Mesendoderm (in vitro differentiated cells): Measurements from ENCODE around the gene GPATCH4.
"Not testable (repeated sequence)": the region's sequence is repeated elsewhere in the genome, so short reads cannot be mapped to it uniquely, and the experiment has no call there.

Experiments
- DNase-seq: peaks from one replicate; pipeline ENCODE4 v3.0.0; 2013
- H2AK5ac ChIP-seq: 2 replicates; pipeline ENCODE4 v1.6.1; 2013; ENCODE audit warnings: low read length, inconsistent platforms
- H2BK120ac ChIP-seq: 2 replicates; pipeline ENCODE4 v1.6.1; 2013; ENCODE audit warnings: low read depth, mild to moderate bottlenecking, low read length, moderate library complexity, mixed read lengths
- H2BK15ac ChIP-seq: replicated peaks from 2 replicates; pipeline ENCODE4 v1.6.1; 2013; ENCODE audit warnings: low read depth, mild to moderate bottlenecking, moderate library complexity
- H2BK5ac ChIP-seq: 2 replicates; pipeline ENCODE4 v1.6.1; 2013; ENCODE audit warnings: low read length, inconsistent platforms
- H3K18ac ChIP-seq: 2 replicates; pipeline ENCODE4 v1.6.1; 2013; ENCODE audit warnings: mild to moderate bottlenecking, low read length, mixed read lengths
- H3K23ac ChIP-seq: one replicate; pipeline ENCODE4 v1.6.1; 2013; ENCODE audit warnings: low read length
- H3K27ac ChIP-seq: 2 replicates; pipeline ENCODE4 v1.5.1; 2013; ENCODE audit warnings: low read depth, mild to moderate bottlenecking, inconsistent platforms, low read length, moderate library complexity
- H3K27me3 ChIP-seq: 2 replicates; pipeline ENCODE4 v1.6.1; 2013; ENCODE audit warnings: low read length, control low read depth, mild to moderate bottlenecking, inconsistent platforms; ENCODE audit not compliant: insufficient read depth, poor library complexity
- H3K36me3 ChIP-seq: 2 replicates; pipeline ENCODE4 v1.6.1; 2013; ENCODE audit warnings: low read length, inconsistent platforms; ENCODE audit not compliant: control insufficient read depth, insufficient read depth
- H3K4ac ChIP-seq: one replicate; pipeline ENCODE4 v1.6.1; 2013; ENCODE audit warnings: low read depth, mild to moderate bottlenecking, low read length, moderate library complexity
- H3K4me1 ChIP-seq: 2 replicates; pipeline ENCODE4 v1.6.1; 2013; ENCODE audit warnings: low read depth, low read length, inconsistent platforms; ENCODE audit not compliant: control insufficient read depth
- H3K4me2 ChIP-seq: 2 replicates; pipeline ENCODE4 v1.6.1; 2013; ENCODE audit warnings: low read length
- H3K4me3 ChIP-seq: 2 replicates; pipeline ENCODE4 v1.5.1; 2013; ENCODE audit warnings: mild to moderate bottlenecking, low read length
- H3K56ac ChIP-seq: one replicate; pipeline ENCODE4 v1.6.1; 2013; ENCODE audit warnings: low read length
- H3K79me1 ChIP-seq: 2 replicates; pipeline ENCODE4 v1.6.1; 2013; ENCODE audit warnings: low read length, inconsistent platforms
- H3K79me2 ChIP-seq: 2 replicates; pipeline ENCODE4 v1.6.1; 2013; ENCODE audit warnings: mild to moderate bottlenecking, low read length; ENCODE audit not compliant: control insufficient read depth, insufficient read depth
- H3K9ac ChIP-seq: 2 replicates; pipeline ENCODE4 v1.6.1; 2013; ENCODE audit warnings: low read length, inconsistent platforms
- H4K5ac ChIP-seq: one replicate; pipeline ENCODE4 v1.6.1; 2013; ENCODE audit warnings: low read length
- H4K8ac ChIP-seq: one replicate; pipeline ENCODE4 v1.6.1; 2013; ENCODE audit warnings: low read depth, mild to moderate bottlenecking, control low read depth, low read length, moderate library complexity
- WGBS: extraction: QIAGEN DNeasy Blood & Tissue Kit; methylation state at CpG from one replicate; pipeline ENCODE4 v1.1.7; 2013; ENCODE audit warnings: low lambda C conversion rate, missing lambda C conversion rate; ENCODE audit not compliant: insufficient coverage; ENCODE audit errors: extremely low coverage; 5-methylcytosine and 5-hydroxymethylcytosine counted together

Gene GPATCH4

GRCh38 chr1:156589546-156589945 lies 11.7 kb downstream of the GPATCH4 start:
- H3K36me3 ChIP-seq: peaks cover under 1% of the 10 kb centered on the region
- no peak overlapping the region for H3K56ac ChIP-seq
- H3K27ac ChIP-seq: no peak overlapping the region
- no peak overlapping the region for H2BK120ac ChIP-seq
- H3K9ac ChIP-seq: no peak overlapping the region
- no peak overlapping the region for H2BK15ac ChIP-seq
- peaks cover 1% of the 10 kb centered on the region for H3K4me1 ChIP-seq
- no peaks in the 10 kb centered on the region for H3K79me1 ChIP-seq
- H3K4me2 ChIP-seq: no peak overlapping the region
- H4K5ac ChIP-seq: no peak overlapping the region
- no peaks in the 10 kb centered on the region for H3K27me3 ChIP-seq
- H3K4ac ChIP-seq: no peak overlapping the region
- H2AK5ac ChIP-seq: no peak overlapping the region
- WGBS: no CpG with 5 or more reads among the region's 5 CpGs
- DNase-seq: no peak
- H3K23ac ChIP-seq: no peak overlapping the region
- H2BK5ac ChIP-seq: no peak overlapping the region
- no peak overlapping the region for H4K8ac ChIP-seq
- H3K79me2 ChIP-seq: no peaks in the 10 kb centered on the region
- no peak overlapping the region for H3K4me3 ChIP-seq
- H3K18ac ChIP-seq: no peak overlapping the region

- not testable (repeated sequence) for H3K4me2 ChIP-seq, H2BK5ac ChIP-seq, H2BK120ac ChIP-seq, H4K8ac ChIP-seq, H3K36me3 ChIP-seq, H3K18ac ChIP-seq, H3K56ac ChIP-seq, DNase-seq, H3K79me1 ChIP-seq, H2BK15ac ChIP-seq, H2AK5ac ChIP-seq, H3K27ac ChIP-seq, H3K4me3 ChIP-seq, H3K23ac ChIP-seq, H3K4me1 ChIP-seq, H3K9ac ChIP-seq, H4K5ac ChIP-seq, H3K79me2 ChIP-seq, H3K27me3 ChIP-seq, H3K4ac ChIP-seq
- no CpG with 5 or more reads among the region's 8 CpGs for WGBS
Observed at GRCh38 chr1:156587927-156588326, 13.4 kb downstream of the GPATCH4 start.

- H3K23ac ChIP-seq: no peak overlapping the region
- no peaks in the 10 kb centered on the region for H3K27me3 ChIP-seq
- peaks cover 1% of the 10 kb centered on the region for H3K4me1 ChIP-seq
- no peaks in the 10 kb centered on the region for H3K79me2 ChIP-seq
- H3K56ac ChIP-seq: no peak overlapping the region
- no peak overlapping the region for H4K8ac ChIP-seq
- no peak overlapping the region for H2BK120ac ChIP-seq
- H3K79me1 ChIP-seq: no peaks in the 10 kb centered on the region
- no peak overlapping the region for H2AK5ac ChIP-seq
- H2BK15ac ChIP-seq: no peak overlapping the region
- H3K4me3 ChIP-seq: no peak overlapping the region
- H3K4me2 ChIP-seq: no peak overlapping the region
- H4K5ac ChIP-seq: no peak overlapping the region
- H3K9ac ChIP-seq: no peak overlapping the region
- no peaks in the 10 kb centered on the region for H3K36me3 ChIP-seq
- no peak overlapping the region for H3K4ac ChIP-seq
- H3K27ac ChIP-seq: no peak overlapping the region
- no peak for DNase-seq
- H2BK5ac ChIP-seq: no peak overlapping the region
- WGBS: no CpG with 5 or more reads among the region's 3 CpGs
- no peak overlapping the region for H3K18ac ChIP-seq
Observed at GRCh38 chr1:156586892-156587477, 14.3 kb downstream of the GPATCH4 start.

GRCh38 chr1:156586323-156586722 lies 15.0 kb downstream of the GPATCH4 start:
- H3K27me3 ChIP-seq: no peaks in the 10 kb centered on the region
- no peak for DNase-seq
- H2BK15ac ChIP-seq: no peak overlapping the region
- no peak overlapping the region for H2BK5ac ChIP-seq
- no peak overlapping the region for H2BK120ac ChIP-seq
- no peak overlapping the region for H3K18ac ChIP-seq
- no peak overlapping the region for H3K4me2 ChIP-seq
- H3K79me2 ChIP-seq: no peaks in the 10 kb centered on the region
- no peaks in the 10 kb centered on the region for H3K79me1 ChIP-seq
- no peak overlapping the region for H3K9ac ChIP-seq
- H3K27ac ChIP-seq: no peak overlapping the region
- no peak overlapping the region for H3K56ac ChIP-seq
- H2AK5ac ChIP-seq: no peak overlapping the region
- no peaks in the 10 kb centered on the region for H3K36me3 ChIP-seq
- H3K4me3 ChIP-seq: no peak overlapping the region
- H4K5ac ChIP-seq: no peak overlapping the region
- H4K8ac ChIP-seq: no peak overlapping the region
- no CpG with 5 or more reads among the region's 4 CpGs for WGBS
- H3K23ac ChIP-seq: no peak overlapping the region
- H3K4me1 ChIP-seq: peaks cover 1% of the 10 kb centered on the region
- H3K4ac ChIP-seq: no peak overlapping the region

GRCh38 chr1:156584813-156585212 lies 16.5 kb downstream of the GPATCH4 start:
- H3K27ac ChIP-seq: no peak overlapping the region

More at GRCh38 chr1:156584813-156585212, 16.5 kb downstream of the GPATCH4 start:
- Histone ChIP-seq H3K23ac (no peak overlapping the region), H4K5ac (no peak overlapping the region), H2BK5ac (no peak overlapping the region), H3K18ac (no peak overlapping the region), H3K4me2 (no peak overlapping the region), H3K79me2 (no peaks in the 10 kb centered on the region), H3K27me3 (no peaks in the 10 kb centered on the region), H3K4me1 (peaks cover 1% of the 10 kb centered on the region), H3K4ac (no peak overlapping the region), H3K56ac (peak overlapping the region; percentile 0), H3K9ac (no peak overlapping the region), H2AK5ac (no peak overlapping the region), H2BK120ac (no peak overlapping the region), H3K4me3 (no peak overlapping the region), H4K8ac (no peak overlapping the region), H3K79me1 (no peaks in the 10 kb centered on the region), H2BK15ac (no peak overlapping the region), H3K36me3 (no peaks in the 10 kb centered on the region)
- WGBS: no CpG with 5 or more reads among the region's 11 CpGs
- peak; percentile 65 for DNase-seq
